ENCODE results near the gene BPIFB6.

The BPIFB6 gene

DNA sequence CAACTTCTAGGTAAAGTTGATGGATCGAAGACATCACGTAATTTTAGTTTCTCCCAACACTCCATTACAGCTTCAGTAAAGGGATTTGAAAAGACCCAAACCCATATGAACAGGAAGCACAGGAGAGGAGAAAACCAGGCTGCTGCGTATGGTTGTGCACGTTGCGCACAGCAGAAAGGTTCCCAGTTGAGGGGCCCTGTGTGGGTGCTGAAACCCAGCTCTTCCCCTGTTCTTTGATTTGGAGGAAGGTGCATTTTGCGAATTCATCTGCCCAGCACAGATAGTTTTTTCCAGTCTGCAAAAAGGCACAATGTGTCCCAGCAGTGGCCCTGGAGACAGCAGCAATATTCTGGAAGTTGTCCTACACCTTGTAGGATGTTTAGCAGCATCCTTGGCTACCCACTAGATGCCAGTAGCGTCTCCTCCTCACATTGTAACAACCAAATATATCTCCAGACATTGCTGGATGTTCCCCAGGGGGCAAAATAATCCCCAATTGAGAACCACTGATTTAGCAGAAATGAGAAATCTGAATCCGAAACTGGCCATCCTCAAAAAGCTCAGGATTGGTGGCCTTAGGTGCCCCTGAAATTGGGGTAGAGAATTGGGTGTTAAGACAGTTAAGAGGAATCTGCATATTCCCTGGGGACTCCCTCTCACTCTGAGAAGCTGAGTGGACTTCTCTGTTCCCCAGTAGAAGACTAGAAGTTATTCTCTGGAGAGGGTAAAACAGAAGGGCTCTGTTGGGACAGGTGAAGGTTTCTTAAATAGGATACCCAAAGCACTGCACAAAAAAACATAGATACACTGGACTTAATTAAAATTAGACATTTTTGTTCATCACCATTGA, 39.4 kb upstream of the BPIFB6 start:
- Histone ChIP-seq H2AFZ (ENCODE audit: low read length) (no peak overlapping the region), H3F3A (ENCODE audit: low read depth) (no peaks in the 10 kb centered on the region), H3K4me3 (ENCODE audit: low read length, poor library complexity, severe bottlenecking) (no peak overlapping the region), H3K36me3 (ENCODE audit: insufficient read depth, low read length) (no peaks in the 10 kb centered on the region), H3K9me2 (replicated peaks; ENCODE audit: low read depth, low read length) (no peaks in the 10 kb centered on the region), H3K4me1 (ENCODE audit: insufficient read depth, low read length, poor library complexity, severe bottlenecking) (peaks cover 24% of the 10 kb centered on the region), H4K20me1 (ENCODE audit: insufficient read depth, low read length, poor library complexity, severe bottlenecking) (no peaks in the 10 kb centered on the region), H3K27me3 (ENCODE audit: insufficient read depth, low read length, poor library complexity, severe bottlenecking) (no peaks in the 10 kb centered on the region), H3K79me2 (ENCODE audit: insufficient read depth, low read length) (no peaks in the 10 kb centered on the region), H3K4me2 (ENCODE audit: low read depth, low read length, poor library complexity, severe bottlenecking) (peak overlapping the region; percentile 45), H3K9ac (ENCODE audit: low read depth, low read length, poor library complexity, severe bottlenecking) (peak overlapping the region; percentile 29), H3K9me3 (ENCODE audit: insufficient read depth, low read depth, low read length) (peaks cover 9% of the 10 kb centered on the region; the same call in 1 of the 2 replicates)
- TF ChIP-seq EZH2phosphoT487 (IDR thresholded peaks at IDR 0.05; ENCODE audit: borderline replicate concordance) = no peak
- TF ChIP-seq, protein P1, sequence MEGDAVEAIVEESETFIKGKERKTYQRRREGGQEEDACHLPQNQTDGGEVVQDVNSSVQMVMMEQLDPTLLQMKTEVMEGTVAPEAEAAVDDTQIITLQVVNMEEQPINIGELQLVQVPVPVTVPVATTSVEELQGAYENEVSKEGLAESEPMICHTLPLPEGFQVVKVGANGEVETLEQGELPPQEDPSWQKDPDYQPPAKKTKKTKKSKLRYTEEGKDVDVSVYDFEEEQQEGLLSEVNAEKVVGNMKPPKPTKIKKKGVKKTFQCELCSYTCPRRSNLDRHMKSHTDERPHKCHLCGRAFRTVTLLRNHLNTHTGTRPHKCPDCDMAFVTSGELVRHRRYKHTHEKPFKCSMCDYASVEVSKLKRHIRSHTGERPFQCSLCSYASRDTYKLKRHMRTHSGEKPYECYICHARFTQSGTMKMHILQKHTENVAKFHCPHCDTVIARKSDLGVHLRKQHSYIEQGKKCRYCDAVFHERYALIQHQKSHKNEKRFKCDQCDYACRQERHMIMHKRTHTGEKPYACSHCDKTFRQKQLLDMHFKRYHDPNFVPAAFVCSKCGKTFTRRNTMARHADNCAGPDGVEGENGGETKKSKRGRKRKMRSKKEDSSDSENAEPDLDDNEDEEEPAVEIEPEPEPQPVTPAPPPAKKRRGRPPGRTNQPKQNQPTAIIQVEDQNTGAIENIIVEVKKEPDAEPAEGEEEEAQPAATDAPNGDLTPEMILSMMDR (conservative IDR thresholded peaks at IDR 0.05; ENCODE audit: low read length) = peak; percentile 33; the same call in 1 of the 2 replicates

DNA sequence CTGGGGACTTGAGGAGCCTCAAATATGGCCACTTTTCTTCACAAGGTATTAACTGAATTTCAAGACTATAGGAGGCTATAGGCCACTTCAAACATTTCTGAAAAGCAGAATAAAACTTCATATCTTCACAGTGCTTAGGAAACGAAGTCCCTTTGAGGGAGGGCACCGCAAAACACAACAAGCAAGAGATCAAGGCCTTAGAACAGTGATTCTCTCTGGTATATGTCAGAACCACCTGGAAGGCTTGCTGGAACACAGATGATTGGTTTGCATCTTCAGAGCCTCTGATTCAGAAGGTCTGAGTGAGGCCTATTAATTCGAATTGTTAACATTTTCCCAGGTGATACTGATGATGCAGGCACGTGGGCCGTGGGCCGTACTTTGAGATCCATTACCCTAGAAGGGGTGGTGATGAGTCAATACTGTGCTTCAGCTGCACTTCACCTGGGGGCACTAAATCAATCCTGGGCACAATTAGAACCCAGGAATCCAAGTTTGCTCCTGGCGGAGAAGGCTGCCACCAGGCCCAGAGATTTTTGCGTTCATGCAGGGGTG, 37.9 kb upstream of the BPIFB6 start:
- Histone ChIP-seq H3K36me3 (ENCODE audit: insufficient read depth, low read length) (no peaks in the 10 kb centered on the region), H3K4me3 (ENCODE audit: low read length, poor library complexity, severe bottlenecking) (no peak overlapping the region), H4K20me1 (ENCODE audit: insufficient read depth, low read length, poor library complexity, severe bottlenecking) (no peaks in the 10 kb centered on the region), H3K9me2 (replicated peaks; ENCODE audit: low read depth, low read length) (no peaks in the 10 kb centered on the region), H3K9ac (ENCODE audit: low read depth, low read length, poor library complexity, severe bottlenecking) (no peak overlapping the region), H3K4me1 (ENCODE audit: insufficient read depth, low read length, poor library complexity, severe bottlenecking) (peaks cover 24% of the 10 kb centered on the region), H2AFZ (ENCODE audit: low read length) (no peak overlapping the region), H3K9me3 (ENCODE audit: insufficient read depth, low read depth, low read length) (peaks cover 9% of the 10 kb centered on the region; the same call in 1 of the 2 replicates), H3K4me2 (ENCODE audit: low read depth, low read length, poor library complexity, severe bottlenecking) (no peak overlapping the region), H3F3A (ENCODE audit: low read depth) (no peaks in the 10 kb centered on the region), H3K79me2 (ENCODE audit: insufficient read depth, low read length) (no peaks in the 10 kb centered on the region), H3K27me3 (ENCODE audit: insufficient read depth, low read length, poor library complexity, severe bottlenecking) (no peaks in the 10 kb centered on the region)
- TF ChIP-seq, protein P1 (conservative IDR thresholded peaks at IDR 0.05; ENCODE audit: low read length) = no peak
- no peak for TF ChIP-seq EZH2phosphoT487 (IDR thresholded peaks at IDR 0.05; ENCODE audit: borderline replicate concordance)

DNA sequence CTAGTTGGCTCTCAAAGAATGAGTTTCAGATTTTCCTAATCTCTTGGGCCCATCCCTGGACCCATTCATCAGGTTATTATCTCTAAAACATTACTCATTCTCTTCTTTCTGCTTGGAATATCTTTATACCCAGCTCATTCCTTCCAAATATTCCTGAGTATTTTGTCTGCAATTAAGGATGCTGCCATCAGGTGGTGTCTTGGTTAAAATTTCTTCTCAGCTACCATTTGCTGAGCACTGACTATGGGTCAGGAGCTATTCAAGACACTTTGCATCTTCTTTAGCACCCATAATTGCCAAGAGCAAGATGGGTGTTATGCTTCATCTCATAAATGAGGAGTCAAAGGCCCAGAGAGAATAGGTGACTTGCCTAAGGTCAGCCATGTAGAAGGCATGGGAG, 35.6 kb upstream of the BPIFB6 start:
- H3K9ac ChIP-seq (ENCODE audit: low read depth, low read length, poor library complexity, severe bottlenecking) = no peak overlapping the region
- no peaks in the 10 kb centered on the region for H3F3A ChIP-seq (ENCODE audit: low read depth)
- no peaks in the 10 kb centered on the region for H4K20me1 ChIP-seq (ENCODE audit: insufficient read depth, low read length, poor library complexity, severe bottlenecking)
- H3K36me3 ChIP-seq (ENCODE audit: insufficient read depth, low read length) = no peaks in the 10 kb centered on the region
- no peak overlapping the region for H3K4me2 ChIP-seq (ENCODE audit: low read depth, low read length, poor library complexity, severe bottlenecking)
- no peaks in the 10 kb centered on the region for H3K27me3 ChIP-seq (ENCODE audit: insufficient read depth, low read length, poor library complexity, severe bottlenecking)
- no peaks in the 10 kb centered on the region for H3K9me2 ChIP-seq (replicated peaks; ENCODE audit: low read depth, low read length)
- H3K4me3 ChIP-seq (ENCODE audit: low read length, poor library complexity, severe bottlenecking) = no peak overlapping the region
- no peak overlapping the region for H2AFZ ChIP-seq (ENCODE audit: low read length)
- peaks cover 9% of the 10 kb centered on the region; the same call in 1 of the 2 replicates for H3K9me3 ChIP-seq (ENCODE audit: insufficient read depth, low read depth, low read length)
- no peaks in the 10 kb centered on the region for H3K79me2 ChIP-seq (ENCODE audit: insufficient read depth, low read length)
- H3K4me1 ChIP-seq (ENCODE audit: insufficient read depth, low read length, poor library complexity, severe bottlenecking) = peaks cover 16% of the 10 kb centered on the region
- no peak for TF ChIP-seq EZH2phosphoT487 (IDR thresholded peaks at IDR 0.05; ENCODE audit: borderline replicate concordance)
- TF ChIP-seq, protein P1 (conservative IDR thresholded peaks at IDR 0.05; ENCODE audit: low read length) = peak; percentile 44; the same call in 1 of the 2 replicates

All from Loucy (cell line).